ENCODE measurements around the gene FAM20B. TPM values are rescaled to one million over a fixed set of nuclear protein-coding genes. Genes with fewer than 3 reads are reported as not detected.
"Not testable (repeated sequence)": the region's sequence is repeated elsewhere in the genome, so short reads cannot be mapped to it uniquely, and the experiment has no call there.

Gene FAM20B
- total RNA-seq, 1 donor from 2014 or later: 31.4 TPM

DNA sequence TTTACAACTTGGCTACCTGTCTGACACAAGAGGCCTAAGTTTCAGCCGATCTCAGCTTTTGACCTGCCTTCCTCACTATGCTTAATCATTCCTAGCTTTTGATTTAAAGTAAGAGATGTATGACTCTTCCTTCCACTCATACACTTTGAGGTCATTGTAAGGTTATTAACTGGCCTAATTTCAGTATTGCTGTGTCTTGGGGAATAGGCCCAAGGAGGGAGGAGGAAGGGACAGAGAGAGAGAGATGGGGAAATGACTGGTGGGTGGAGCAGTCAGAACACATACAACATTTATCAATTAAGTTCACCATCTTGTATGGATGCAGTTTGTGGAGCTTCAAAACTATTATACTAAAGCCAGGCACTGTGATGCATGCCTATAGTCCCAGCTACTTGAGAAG, 28.3 kb upstream of the FAM20B start:
- no peaks in the 10 kb centered on the region for H3K9me3 Mint-ChIP-seq (ENCODE audit: unreplicated experiment)

DNA sequence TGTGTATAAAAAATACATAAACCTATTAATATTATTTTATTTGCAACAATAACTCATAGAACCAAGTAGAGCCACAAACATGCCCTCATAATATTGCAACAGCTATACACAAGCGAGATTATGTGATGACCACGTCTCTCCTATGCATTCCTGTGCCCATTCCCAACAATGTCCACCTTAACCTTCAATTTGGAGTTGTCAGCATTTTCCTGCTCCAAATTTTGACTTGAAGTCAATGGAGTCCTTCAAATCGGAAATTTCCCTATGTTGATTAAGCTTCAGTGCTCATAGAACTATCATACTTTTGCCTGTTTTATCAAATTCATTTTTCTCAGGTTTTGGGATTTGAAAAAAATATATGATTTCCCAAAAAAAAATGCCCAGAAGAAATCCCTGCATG, 27.4 kb upstream of the FAM20B start:
- Mint-ChIP-seq H3K9me3 (ENCODE audit: unreplicated experiment) (no peaks in the 10 kb centered on the region), H3K27ac (ENCODE audit: unreplicated experiment) (no peak overlapping the region), H3K27me3 (ENCODE audit: unreplicated experiment) (peaks cover 2% of the 10 kb centered on the region), H3K4me1 (ENCODE audit: unreplicated experiment) (no peaks in the 10 kb centered on the region), H3K36me3 (ENCODE audit: low read depth, unreplicated experiment) (peaks cover 8% of the 10 kb centered on the region), H3K4me3 (ENCODE audit: unreplicated experiment) (no peak overlapping the region)
- no peak for DNase-seq (ENCODE audit: low spot score)
- TF ChIP-seq, protein P1, sequence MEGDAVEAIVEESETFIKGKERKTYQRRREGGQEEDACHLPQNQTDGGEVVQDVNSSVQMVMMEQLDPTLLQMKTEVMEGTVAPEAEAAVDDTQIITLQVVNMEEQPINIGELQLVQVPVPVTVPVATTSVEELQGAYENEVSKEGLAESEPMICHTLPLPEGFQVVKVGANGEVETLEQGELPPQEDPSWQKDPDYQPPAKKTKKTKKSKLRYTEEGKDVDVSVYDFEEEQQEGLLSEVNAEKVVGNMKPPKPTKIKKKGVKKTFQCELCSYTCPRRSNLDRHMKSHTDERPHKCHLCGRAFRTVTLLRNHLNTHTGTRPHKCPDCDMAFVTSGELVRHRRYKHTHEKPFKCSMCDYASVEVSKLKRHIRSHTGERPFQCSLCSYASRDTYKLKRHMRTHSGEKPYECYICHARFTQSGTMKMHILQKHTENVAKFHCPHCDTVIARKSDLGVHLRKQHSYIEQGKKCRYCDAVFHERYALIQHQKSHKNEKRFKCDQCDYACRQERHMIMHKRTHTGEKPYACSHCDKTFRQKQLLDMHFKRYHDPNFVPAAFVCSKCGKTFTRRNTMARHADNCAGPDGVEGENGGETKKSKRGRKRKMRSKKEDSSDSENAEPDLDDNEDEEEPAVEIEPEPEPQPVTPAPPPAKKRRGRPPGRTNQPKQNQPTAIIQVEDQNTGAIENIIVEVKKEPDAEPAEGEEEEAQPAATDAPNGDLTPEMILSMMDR (IDR thresholded peaks at IDR 0.05; ENCODE audit: unreplicated experiment): no peak

More for the DNA sequence above, 28.3 kb upstream of the FAM20B start:
- H3K4me3 Mint-ChIP-seq (ENCODE audit: unreplicated experiment): no peak overlapping the region
- H3K27ac Mint-ChIP-seq (ENCODE audit: unreplicated experiment): no peak overlapping the region
- H3K4me1 Mint-ChIP-seq (ENCODE audit: unreplicated experiment): no peaks in the 10 kb centered on the region
- H3K36me3 Mint-ChIP-seq (ENCODE audit: low read depth, unreplicated experiment): peaks cover 8% of the 10 kb centered on the region
- DNase-seq (ENCODE audit: low spot score): no peak
- peaks cover 2% of the 10 kb centered on the region for H3K27me3 Mint-ChIP-seq (ENCODE audit: unreplicated experiment)
- TF ChIP-seq, protein P1 (IDR thresholded peaks at IDR 0.05; ENCODE audit: unreplicated experiment): no peak

DNA sequence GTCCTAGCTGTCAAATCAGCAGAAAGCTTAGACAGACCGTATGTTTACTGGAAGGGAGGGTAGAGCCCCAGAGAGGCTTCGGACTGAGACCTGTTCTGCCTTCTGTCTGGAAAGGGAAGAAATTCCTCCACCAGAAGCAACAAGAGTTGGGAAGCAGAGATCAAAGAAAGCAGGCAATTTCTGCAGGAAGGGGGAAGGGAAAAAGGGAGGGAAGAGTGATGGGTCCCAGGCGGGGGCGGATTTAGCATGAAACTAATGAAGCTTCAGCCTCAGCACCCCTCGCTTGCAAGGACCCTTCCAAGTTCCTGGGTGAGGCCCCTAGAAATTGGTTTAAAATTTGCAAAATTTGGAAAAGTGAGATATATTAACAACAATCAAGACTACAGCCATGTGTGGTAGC, 26.6 kb upstream of the FAM20B start:
- TF ChIP-seq, protein P1 (IDR thresholded peaks at IDR 0.05; ENCODE audit: unreplicated experiment): no peak
- H3K27ac Mint-ChIP-seq (ENCODE audit: unreplicated experiment): no peak overlapping the region
- H3K27me3 Mint-ChIP-seq (ENCODE audit: unreplicated experiment): peaks cover 2% of the 10 kb centered on the region
- no peak for DNase-seq (ENCODE audit: low spot score)
- no peak overlapping the region for H3K4me3 Mint-ChIP-seq (ENCODE audit: unreplicated experiment)
- H3K9me3 Mint-ChIP-seq (ENCODE audit: unreplicated experiment): no peaks in the 10 kb centered on the region
- peaks cover 4% of the 10 kb centered on the region for H3K36me3 Mint-ChIP-seq (ENCODE audit: low read depth, unreplicated experiment)
- no peaks in the 10 kb centered on the region for H3K4me1 Mint-ChIP-seq (ENCODE audit: unreplicated experiment)

DNA sequence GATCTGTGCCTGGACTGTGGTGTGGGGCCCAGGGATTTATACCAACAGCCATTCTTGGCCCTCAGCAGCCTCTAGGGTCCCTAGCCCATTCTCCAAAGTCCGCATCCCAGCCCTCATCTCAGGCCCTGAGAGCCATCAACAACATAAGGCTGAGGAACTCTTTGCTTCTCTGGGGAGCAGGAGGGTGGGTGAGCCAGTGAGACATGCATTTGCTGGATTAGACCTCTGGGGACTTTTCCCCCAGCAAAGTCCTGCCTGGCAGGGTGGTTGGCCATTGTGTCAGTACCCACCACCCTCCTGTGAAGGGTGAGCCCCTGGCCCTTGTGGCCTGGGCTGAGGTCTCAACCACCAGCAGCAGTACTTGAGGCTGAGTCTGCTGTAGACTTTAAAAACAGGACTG, 24.2 kb upstream of the FAM20B start:
- Mint-ChIP-seq H3K4me1 (ENCODE audit: unreplicated experiment) (no peaks in the 10 kb centered on the region), H3K4me3 (ENCODE audit: unreplicated experiment) (no peak overlapping the region), H3K9me3 (ENCODE audit: unreplicated experiment) (no peaks in the 10 kb centered on the region), H3K27ac (ENCODE audit: unreplicated experiment) (no peak overlapping the region), H3K27me3 (ENCODE audit: unreplicated experiment) (no peaks in the 10 kb centered on the region), H3K36me3 (ENCODE audit: low read depth, unreplicated experiment) (no peaks in the 10 kb centered on the region)
- TF ChIP-seq, protein P1 (IDR thresholded peaks at IDR 0.05; ENCODE audit: unreplicated experiment): no peak
- DNase-seq (ENCODE audit: low spot score): no peak

DNA sequence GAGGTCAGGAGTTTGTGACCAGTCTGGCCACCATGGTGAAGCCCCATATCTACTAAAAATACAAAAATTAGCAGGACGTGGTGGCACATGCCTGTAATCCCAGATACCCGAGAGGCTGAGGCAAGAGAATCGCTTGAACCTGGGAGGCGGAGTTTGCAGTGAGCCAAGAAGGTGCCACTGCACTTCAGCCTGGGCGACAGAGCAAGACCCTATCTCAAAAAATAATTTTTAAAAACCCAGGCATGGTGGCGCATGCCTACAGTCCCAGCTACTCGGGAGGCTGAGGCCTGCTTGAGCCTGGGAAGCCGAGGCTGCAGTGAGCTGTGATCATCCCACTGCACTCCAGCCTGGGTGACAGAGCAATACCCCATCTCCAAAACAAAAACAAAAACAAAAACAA, 23.6 kb upstream of the FAM20B start:
- not testable (repeated sequence) for H3K27ac Mint-ChIP-seq (ENCODE audit: unreplicated experiment); H3K4me3 Mint-ChIP-seq (ENCODE audit: unreplicated experiment)

More for the DNA sequence above, 23.6 kb upstream of the FAM20B start:
- not testable (repeated sequence) for H3K27me3 Mint-ChIP-seq (ENCODE audit: unreplicated experiment); H3K4me1 Mint-ChIP-seq (ENCODE audit: unreplicated experiment); DNase-seq (ENCODE audit: low spot score); H3K36me3 Mint-ChIP-seq (ENCODE audit: low read depth, unreplicated experiment); H3K9me3 Mint-ChIP-seq (ENCODE audit: unreplicated experiment)

Data from endothelial cell (in vitro differentiated cells).